SU-DHL-6 (cell line): ENCODE data around the gene TMEM116.
"Not testable (repeated sequence)": the region's sequence is repeated elsewhere in the genome, so short reads cannot be mapped to it uniquely, and the experiment has no call there.

Experiments
- H2AFZ ChIP-seq: fragments of 200-600 bp; sonication (generic); 2 replicates; pipeline ENCODE4 v1.6.1; 2014; ENCODE audit warnings: low read depth, mild to moderate bottlenecking, moderate library complexity, mixed read lengths, antibody characterized with exemption, low read length; ENCODE audit not compliant: severe bottlenecking
- H3F3A ChIP-seq: fragments of 200-600 bp; shearing (Covaris generic); 2 replicates; pipeline ENCODE4 v1.6.0; 2016; ENCODE audit warnings: antibody characterized with exemption, mild to moderate bottlenecking; ENCODE audit not compliant: insufficient read depth
- H3K27ac ChIP-seq: fragments of 200-600 bp; sonication (generic); 2 replicates; pipeline ENCODE4 v1.5.1; 2016; ENCODE audit warnings: low read depth, mild to moderate bottlenecking, low read length, moderate library complexity, mixed read lengths
- H3K27me3 ChIP-seq: fragments of 200-600 bp; sonication (generic), shearing (Covaris generic); 2 replicates; pipeline ENCODE4 v1.6.0; 2014; ENCODE audit warnings: mild to moderate bottlenecking, low read length
- H3K36me3 ChIP-seq: fragments of 200-600 bp; sonication (generic); 2 replicates; pipeline ENCODE4 v1.6.1; 2014; ENCODE audit warnings: mild to moderate bottlenecking, low read length, mixed read lengths
- H3K4me2 ChIP-seq: fragments of 300-600, 200-600 bp; shearing (Covaris generic), sonication (generic); 2 replicates; pipeline ENCODE4 v1.6.0; 2014; ENCODE audit warnings: low read length, low read depth, mild to moderate bottlenecking; ENCODE audit not compliant: poor library complexity, severe bottlenecking
- H3K4me3 ChIP-seq: fragments of 200-600 bp; sonication (generic); 2 replicates; pipeline ENCODE4 v1.5.1; 2014; ENCODE audit warnings: antibody characterized with exemption, low read length, mild to moderate bottlenecking, mixed read lengths; ENCODE audit not compliant: insufficient read depth, poor library complexity, severe bottlenecking
- H3K79me2 ChIP-seq: fragments of 200-600 bp; sonication (generic); 2 replicates; pipeline ENCODE4 v1.6.1; 2014; ENCODE audit warnings: mild to moderate bottlenecking, low read length, moderate library complexity; ENCODE audit not compliant: insufficient read depth
- H3K9ac ChIP-seq: fragments of 200-600 bp; sonication (generic); 2 replicates; pipeline ENCODE4 v1.7.0; 2014; ENCODE audit warnings: mild to moderate bottlenecking, low read length
- H3K9me2 ChIP-seq: fragments of 200-600 bp; sonication (generic); replicated peaks from 2 replicates; pipeline ENCODE4 v1.6.1; 2014; ENCODE audit warnings: low read length; ENCODE audit not compliant: insufficient read depth
- H3K9me3 ChIP-seq: fragments of 200-600 bp; sonication (generic); 2 replicates; pipeline ENCODE4 v1.6.1; 2014; ENCODE audit warnings: low read length, mixed read lengths; ENCODE audit not compliant: insufficient read depth
- H4K20me1 ChIP-seq: fragments of 200-600 bp; sonication (generic); 2 replicates; pipeline ENCODE4 v1.6.1; 2014; ENCODE audit warnings: low read depth, mild to moderate bottlenecking, antibody characterized with exemption, low read length, moderate library complexity, mixed read lengths
- EZH2phosphoT487 ChIP-seq: fragments of 200-600 bp; sonication (generic), shearing (Covaris generic); conservative IDR thresholded peaks from 2 replicates; pipeline ENCODE4 v1.6.1; 2018; ENCODE audit warnings: mild to moderate bottlenecking, antibody characterized with exemption, low read length, moderate library complexity, mixed read lengths
- TF ChIP-seq, protein P1 (sequence below): fragments of 200-600 bp; sonication (generic); IDR thresholded peaks from one replicate; pipeline ENCODE4 v1.5.1; 2017; ENCODE audit warnings: antibody characterized with exemption, mild to moderate bottlenecking, low read length, moderate library complexity; ENCODE audit not compliant: insufficient read depth, poor library complexity, severe bottlenecking

TMEM116 gene

GRCh38 chr12:111964935-111965334, 48.0 kb downstream of the TMEM116 start:
- no peaks in the 10 kb centered on the region for H4K20me1 ChIP-seq
- no peaks in the 10 kb centered on the region; the same call in 1 of the 2 replicates for H3F3A ChIP-seq
- H3K4me3 ChIP-seq: no peak overlapping the region
- H3K4me2 ChIP-seq: no peak overlapping the region
- no peak overlapping the region for H3K9ac ChIP-seq
- peaks cover 3% of the 10 kb centered on the region; the same call in 1 of the 2 replicates for H3K36me3 ChIP-seq
- H3K79me2 ChIP-seq: no peaks in the 10 kb centered on the region
- H3K27me3 ChIP-seq: no peaks in the 10 kb centered on the region
- no peaks in the 10 kb centered on the region for H3K9me3 ChIP-seq
- TF ChIP-seq EZH2phosphoT487: no peak
- TF ChIP-seq, protein P1, sequence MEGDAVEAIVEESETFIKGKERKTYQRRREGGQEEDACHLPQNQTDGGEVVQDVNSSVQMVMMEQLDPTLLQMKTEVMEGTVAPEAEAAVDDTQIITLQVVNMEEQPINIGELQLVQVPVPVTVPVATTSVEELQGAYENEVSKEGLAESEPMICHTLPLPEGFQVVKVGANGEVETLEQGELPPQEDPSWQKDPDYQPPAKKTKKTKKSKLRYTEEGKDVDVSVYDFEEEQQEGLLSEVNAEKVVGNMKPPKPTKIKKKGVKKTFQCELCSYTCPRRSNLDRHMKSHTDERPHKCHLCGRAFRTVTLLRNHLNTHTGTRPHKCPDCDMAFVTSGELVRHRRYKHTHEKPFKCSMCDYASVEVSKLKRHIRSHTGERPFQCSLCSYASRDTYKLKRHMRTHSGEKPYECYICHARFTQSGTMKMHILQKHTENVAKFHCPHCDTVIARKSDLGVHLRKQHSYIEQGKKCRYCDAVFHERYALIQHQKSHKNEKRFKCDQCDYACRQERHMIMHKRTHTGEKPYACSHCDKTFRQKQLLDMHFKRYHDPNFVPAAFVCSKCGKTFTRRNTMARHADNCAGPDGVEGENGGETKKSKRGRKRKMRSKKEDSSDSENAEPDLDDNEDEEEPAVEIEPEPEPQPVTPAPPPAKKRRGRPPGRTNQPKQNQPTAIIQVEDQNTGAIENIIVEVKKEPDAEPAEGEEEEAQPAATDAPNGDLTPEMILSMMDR: no peak
- no peak overlapping the region for H2AFZ ChIP-seq
- H3K9me2 ChIP-seq: no peaks in the 10 kb centered on the region
- H3K27ac ChIP-seq: no peak overlapping the region

DNA sequence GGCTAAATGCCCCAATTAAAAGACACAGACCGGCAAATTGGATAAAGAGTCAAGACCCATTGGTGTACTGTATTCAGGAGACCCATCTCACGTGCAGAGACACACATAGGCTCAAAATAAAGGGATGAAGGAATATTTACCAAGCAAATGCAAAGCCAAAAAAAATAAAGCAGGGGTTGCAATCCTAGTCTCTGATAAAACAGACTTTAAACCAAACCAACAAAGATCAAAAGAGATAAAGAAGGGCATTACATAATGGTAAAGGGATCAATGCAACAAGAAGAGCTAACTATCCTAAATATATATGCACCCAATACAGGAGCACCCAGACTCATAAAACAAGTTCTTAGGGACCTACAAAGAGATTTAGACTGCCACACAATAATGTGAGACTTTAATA, 53.4 kb downstream of the TMEM116 start:
- H3K9me2 ChIP-seq, H3K4me2 ChIP-seq, H3K27me3 ChIP-seq, H3F3A ChIP-seq, H2AFZ ChIP-seq, H3K27ac ChIP-seq, H3K9ac ChIP-seq, H4K20me1 ChIP-seq, H3K36me3 ChIP-seq, H3K79me2 ChIP-seq, H3K4me3 ChIP-seq: not testable (repeated sequence)
- peaks cover 12% of the 10 kb centered on the region; the same call in 1 of the 2 replicates for H3K9me3 ChIP-seq

DNA sequence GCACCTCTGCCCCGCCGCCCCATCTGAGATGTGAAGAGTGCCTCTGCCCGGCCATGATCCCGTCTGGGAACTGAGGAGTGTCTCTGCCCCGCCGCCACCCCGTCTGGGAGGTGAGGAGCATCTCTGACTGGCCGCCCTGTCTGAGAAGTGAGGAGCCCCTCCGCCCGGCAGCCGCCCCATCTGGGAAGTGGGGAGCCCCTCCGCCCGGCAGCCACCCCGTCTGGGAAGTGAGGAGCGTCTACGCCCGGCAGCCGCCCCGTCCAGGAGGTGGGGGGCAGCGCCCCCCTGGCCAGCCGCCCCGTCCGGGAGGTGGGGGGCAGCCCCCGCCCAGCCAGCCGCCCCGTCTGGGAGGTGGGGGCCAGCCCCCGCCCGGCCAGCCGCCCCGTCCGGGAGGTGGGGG, 55.7 kb downstream of the TMEM116 start:
- not testable (repeated sequence) for H3K9me2 ChIP-seq, H3K4me2 ChIP-seq, H3K4me3 ChIP-seq, H2AFZ ChIP-seq, H3K9ac ChIP-seq, H3K36me3 ChIP-seq, H3K27ac ChIP-seq, H3K27me3 ChIP-seq, H3K79me2 ChIP-seq, H3F3A ChIP-seq, H4K20me1 ChIP-seq
- peaks cover 13% of the 10 kb centered on the region; the same call in 1 of the 2 replicates for H3K9me3 ChIP-seq

- no peak for TF ChIP-seq EZH2phosphoT487
- TF ChIP-seq, protein P1: no peak
- H3K4me3 ChIP-seq: no peak overlapping the region
- no peak overlapping the region for H3K9ac ChIP-seq
- H3K79me2 ChIP-seq: no peaks in the 10 kb centered on the region
- no peaks in the 10 kb centered on the region for H4K20me1 ChIP-seq
- no peak overlapping the region for H3K27ac ChIP-seq
- peaks cover 13% of the 10 kb centered on the region; the same call in 1 of the 2 replicates for H3K9me3 ChIP-seq
- H3K36me3 ChIP-seq: no peaks in the 10 kb centered on the region; the same call in none of the 2 replicates
- no peak overlapping the region for H3K4me2 ChIP-seq
- H2AFZ ChIP-seq: no peak overlapping the region
- H3F3A ChIP-seq: no peaks in the 10 kb centered on the region
- no peaks in the 10 kb centered on the region for H3K9me2 ChIP-seq
- H3K27me3 ChIP-seq: no peaks in the 10 kb centered on the region
Measured at GRCh38 chr12:111954969-111955368, 58.0 kb downstream of the TMEM116 start.
